HCT116 (cell line): ENCODE data around the gene ING3. TPM values are rescaled to one million over a fixed set of nuclear protein-coding genes. Genes with fewer than 3 reads are reported as not detected.

Source experiments
- ATAC-seq: fragments of 200-7000 bp; cut with Tn5 transposase; 2 replicates; pipeline ENCODE4 v1.9.1; 2020; ENCODE audit warnings: mild to moderate bottlenecking, moderate library complexity
- BruUV-seq: library from RNA; stranded (reverse); fragments of 400-500 nt; replicated peaks from 2 replicates; lab custom pipeline; 2021; lab: Mats Ljungman, UMichigan
- CTCF ChIA-PET: fragments of 300-600 bp; sonication (Branson Sonifier 250); formaldehyde crosslinking; loops from one replicate; lab custom pipeline; 2021; ENCODE audit warnings: antibody characterized with exemption; lab: Charles Lee
- POLR2A ChIA-PET: fragments of 300-600, 350-600 bp; sonication (Branson Sonifier 250); formaldehyde crosslinking; loops from one replicate; lab custom pipeline; 2021; ENCODE audit warnings: antibody characterized with exemption; lab: Charles Lee
- RAD21 ChIA-PET, 2 experiments: fragments of 300-600 bp; sonication (Branson Sonifier 250); formaldehyde crosslinking; loops; one replicate each; lab custom pipeline; 2023; ENCODE audit warnings: low total read pairs in 2 of 2; ENCODE audit not compliant: uncharacterized antibody in 2 of 2, unreplicated experiment in 2 of 2, low non-redundant PET in 1 of 2; lab: Charles Lee
- DNase-seq: peaks from one replicate; pipeline ENCODE4 v3.0.0-alpha.2; 2010; ENCODE audit warnings: low read depth, low spot score
- H2AFZ ChIP-seq: fragments of 200-600 bp; shearing (Covaris generic), sonication (generic); 2 replicates; pipeline ENCODE4 v1.6.1; 2017; ENCODE audit warnings: low read depth, mixed run types, mixed read lengths, antibody characterized with exemption, low read length; ENCODE audit not compliant: poor library complexity, severe bottlenecking
- H3K27ac ChIP-seq: 2 replicates; pipeline ENCODE4 v1.5.1; 2012; ENCODE audit warnings: low read depth, low read length
- H3K27me3 ChIP-seq: fragments of 200-600 bp; sonication (generic); 2 replicates; pipeline ENCODE4 v1.6.1; 2016; ENCODE audit warnings: mixed run types, low read length, mixed read lengths; ENCODE audit not compliant: insufficient read depth
- H3K36me3 ChIP-seq, 2 experiments: fragments of 200-500 bp in 1 of 2; fragments of 200-600 bp in 1 of 2; sonication (Bioruptor generic) in 1 of 2; sonication (generic) in 1 of 2; 2 replicates each; pipeline versions ENCODE4 v1.5.1 to v1.6.1; 2014 to 2016; ENCODE audit warnings: low read length in 2 of 2, inconsistent platforms in 1 of 2, mixed read lengths in 1 of 2, mixed run types in 1 of 2; ENCODE audit not compliant: insufficient read depth in 2 of 2, control insufficient read depth in 1 of 2
- H3K4me1 ChIP-seq, 2 experiments: fragments of 200-600 bp in 1 of 2; sonication (generic) in 1 of 2; 2 replicates each; pipeline versions ENCODE4 v1.5.1 to v1.6.1; 2012 to 2017; ENCODE audit warnings: low read length in 2 of 2, inconsistent platforms in 1 of 2, mild to moderate bottlenecking in 1 of 2, mixed read lengths in 1 of 2, mixed run types in 1 of 2, moderate library complexity in 1 of 2; ENCODE audit not compliant: insufficient read depth in 2 of 2, control insufficient read depth in 1 of 2
- H3K4me2 ChIP-seq: fragments of 200-600 bp; sonication (generic); 2 replicates; pipeline ENCODE4 v1.6.1; 2017; ENCODE audit warnings: mixed run types, low read length, mixed read lengths
- H3K4me3 ChIP-seq, 2 experiments: fragments of 200-600 bp in 1 of 2; sonication (generic) in 1 of 2; replicated peaks in 1 of 2; 2 replicates each; pipeline ENCODE4 v1.5.1; 2011 to 2016; ENCODE audit warnings: low read length in 2 of 2, control low read depth in 1 of 2, low read depth in 1 of 2, mild to moderate bottlenecking in 1 of 2, mixed read lengths in 1 of 2, mixed run types in 1 of 2
- H3K79me2 ChIP-seq: fragments of 200-600 bp; sonication (generic); 2 replicates; pipeline ENCODE4 v1.6.1; 2017; ENCODE audit warnings: mild to moderate bottlenecking, mixed run types, low read length, moderate library complexity, mixed read lengths; ENCODE audit not compliant: insufficient read depth
- H3K9ac ChIP-seq: fragments of 200-600 bp; sonication (generic); 2 replicates; pipeline ENCODE4 v1.6.1; 2016; ENCODE audit warnings: low read length, mixed read lengths
- H3K9me2 ChIP-seq: fragments of 200-600 bp; sonication (generic), shearing (Covaris generic); 2 replicates; pipeline ENCODE4 v1.6.1; 2017; ENCODE audit warnings: mixed run types, mild to moderate bottlenecking, moderate library complexity; ENCODE audit not compliant: insufficient read depth
- H3K9me3 ChIP-seq, 2 experiments: fragments of 200-500 bp in 1 of 2; fragments of 200-600 bp in 1 of 2; sonication (Bioruptor generic) in 1 of 2; sonication (generic) in 1 of 2; 2 replicates each; pipeline ENCODE4 v1.6.1; 2014 to 2017; ENCODE audit warnings: low read length in 2 of 2, mixed read lengths in 2 of 2, inconsistent platforms in 1 of 2, low read depth in 1 of 2, mild to moderate bottlenecking in 1 of 2, mixed run types in 1 of 2, moderate library complexity in 1 of 2; ENCODE audit not compliant: control insufficient read depth in 1 of 2, insufficient read depth in 1 of 2
- H4K20me1 ChIP-seq: fragments of 200-600 bp; sonication (generic), shearing (Covaris generic); 2 replicates; pipeline ENCODE4 v1.6.1; 2017; ENCODE audit warnings: mixed run types, mild to moderate bottlenecking, moderate library complexity; ENCODE audit not compliant: insufficient read depth
- CBX3 ChIP-seq: IDR thresholded peaks from 2 replicates; pipeline ENCODE4 v1.6.1; 2012; ENCODE audit warnings: low read depth
- CEBPB ChIP-seq: IDR thresholded peaks from 2 replicates; pipeline ENCODE4 v1.6.1; 2012; ENCODE audit warnings: low read depth
- EGR1 ChIP-seq: IDR thresholded peaks from 2 replicates; pipeline ENCODE4 v1.6.1; 2012; ENCODE audit warnings: low read depth
- ELF1 ChIP-seq: IDR thresholded peaks from 2 replicates; pipeline ENCODE4 v1.6.1; 2012; ENCODE audit warnings: low read depth, borderline replicate concordance
- EZH2phosphoT487 ChIP-seq: fragments of 200-600 bp; IDR thresholded peaks from 2 replicates; pipeline ENCODE4 v1.6.1; 2018; ENCODE audit warnings: antibody characterized with exemption, borderline replicate concordance
- POLR2A ChIP-seq: IDR thresholded peaks from 2 replicates; pipeline ENCODE4 v1.7.0; 2011; ENCODE audit warnings: borderline replicate concordance; ENCODE audit not compliant: insufficient read depth, insufficient read length; ENCODE audit errors: extremely low read depth
- RAD21 ChIP-seq: IDR thresholded peaks from 2 replicates; pipeline ENCODE4 v1.6.1; 2012; ENCODE audit warnings: low read depth, mild to moderate bottlenecking
- SIN3A ChIP-seq: IDR thresholded peaks from 2 replicates; pipeline ENCODE4 v1.6.1; 2012; ENCODE audit warnings: low read depth
- SRF ChIP-seq: IDR thresholded peaks from 2 replicates; pipeline ENCODE4 v1.6.1; 2012; ENCODE audit warnings: low read depth
- TCF7L2 ChIP-seq: IDR thresholded peaks from 2 replicates; pipeline ENCODE4 v1.7.0; 2011; ENCODE audit warnings: borderline replicate concordance, inconsistent platforms; ENCODE audit not compliant: insufficient read depth, insufficient read length; ENCODE audit errors: extremely low read depth
- YY1 ChIP-seq: IDR thresholded peaks from 2 replicates; pipeline ENCODE4 v1.6.1; 2011; ENCODE audit warnings: low read length, low read depth, moderate library complexity, mild to moderate bottlenecking; ENCODE audit not compliant: insufficient replicate concordance; ENCODE audit errors: extremely low read depth
- ZFX ChIP-seq: fragments of 450-650 bp; IDR thresholded peaks from 2 replicates; pipeline ENCODE4 v1.6.1; 2017
- intact Hi-C: fragments of 100-400 bp; cut with micrococcal nuclease; formaldehyde crosslinking; loops from 2 replicates; pipeline ENCODE4 v1.10.0; 2022
- total RNA-seq: library from RNA; stranded (reverse); gene quantifications from one replicate; pipeline ENCODE4 v1.2.1, GENCODE V29; 2021; ENCODE audit not compliant: unreplicated experiment
- TF ChIP-seq, protein P1 (sequence below): IDR thresholded peaks from 2 replicates; pipeline ENCODE4 v1.6.1; 2012
- TF ChIP-seq, protein P2 (sequence below): IDR thresholded peaks from 2 replicates; pipeline ENCODE4 v1.6.1; 2012; ENCODE audit warnings: low read depth

ING3 gene
- total RNA-seq, 1 experiment from 2014 or later = 16.2 TPM

DNA sequence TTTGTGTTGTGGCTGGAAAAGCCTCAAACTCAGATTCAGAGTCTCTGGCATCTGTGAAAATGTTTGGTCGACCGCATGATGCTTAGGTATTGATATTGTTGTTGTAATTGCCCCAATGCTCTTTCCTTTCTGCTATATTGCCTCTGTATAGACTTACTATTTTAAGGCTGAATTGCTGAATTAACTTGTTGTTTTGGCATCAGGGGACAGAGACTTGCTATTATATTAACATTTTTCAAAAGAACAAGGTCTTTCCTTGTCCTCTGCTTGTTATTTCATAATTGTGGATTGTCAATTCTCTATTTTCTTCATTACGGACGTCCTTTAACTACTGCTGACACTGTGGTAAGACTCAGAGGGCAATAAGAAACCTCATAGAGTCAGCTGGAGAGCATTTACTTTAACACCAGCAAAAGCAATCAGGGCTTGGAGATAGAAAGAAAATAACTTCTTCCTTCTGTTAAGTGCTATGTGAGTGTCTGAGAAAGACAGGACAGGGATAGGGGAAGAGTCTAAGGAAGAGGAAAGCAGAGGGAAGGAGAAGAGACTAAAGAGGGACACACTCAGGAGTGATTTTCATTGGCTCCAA is 55.5 kb downstream of the ING3 start:
- POLR2A ChIA-PET = no interaction called here
- Histone ChIP-seq H4K20me1 (no peaks in the 10 kb centered on the region), H3K27ac (no peak overlapping the region), H3K36me3 (no peaks in the 10 kb centered on the region), H3K9ac (no peak overlapping the region), H3K4me1 (no peaks in the 10 kb centered on the region), H3K9me2 (no peaks in the 10 kb centered on the region)
- no peak for ATAC-seq
- DNase-seq = no peak
- no peak for TF ChIP-seq EGR1
- TF ChIP-seq CEBPB = no peak
- no peak for TF ChIP-seq EZH2phosphoT487
- TF ChIP-seq, protein P1, sequence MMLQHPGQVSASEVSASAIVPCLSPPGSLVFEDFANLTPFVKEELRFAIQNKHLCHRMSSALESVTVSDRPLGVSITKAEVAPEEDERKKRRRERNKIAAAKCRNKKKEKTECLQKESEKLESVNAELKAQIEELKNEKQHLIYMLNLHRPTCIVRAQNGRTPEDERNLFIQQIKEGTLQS = no peak
- TF ChIP-seq ZFX = no peak
- no peak for TF ChIP-seq TCF7L2
- no peak for TF ChIP-seq CBX3
- no peak for TF ChIP-seq RAD21
- TF ChIP-seq POLR2A = no peak
- TF ChIP-seq SIN3A = no peak
- TF ChIP-seq, protein P2, sequence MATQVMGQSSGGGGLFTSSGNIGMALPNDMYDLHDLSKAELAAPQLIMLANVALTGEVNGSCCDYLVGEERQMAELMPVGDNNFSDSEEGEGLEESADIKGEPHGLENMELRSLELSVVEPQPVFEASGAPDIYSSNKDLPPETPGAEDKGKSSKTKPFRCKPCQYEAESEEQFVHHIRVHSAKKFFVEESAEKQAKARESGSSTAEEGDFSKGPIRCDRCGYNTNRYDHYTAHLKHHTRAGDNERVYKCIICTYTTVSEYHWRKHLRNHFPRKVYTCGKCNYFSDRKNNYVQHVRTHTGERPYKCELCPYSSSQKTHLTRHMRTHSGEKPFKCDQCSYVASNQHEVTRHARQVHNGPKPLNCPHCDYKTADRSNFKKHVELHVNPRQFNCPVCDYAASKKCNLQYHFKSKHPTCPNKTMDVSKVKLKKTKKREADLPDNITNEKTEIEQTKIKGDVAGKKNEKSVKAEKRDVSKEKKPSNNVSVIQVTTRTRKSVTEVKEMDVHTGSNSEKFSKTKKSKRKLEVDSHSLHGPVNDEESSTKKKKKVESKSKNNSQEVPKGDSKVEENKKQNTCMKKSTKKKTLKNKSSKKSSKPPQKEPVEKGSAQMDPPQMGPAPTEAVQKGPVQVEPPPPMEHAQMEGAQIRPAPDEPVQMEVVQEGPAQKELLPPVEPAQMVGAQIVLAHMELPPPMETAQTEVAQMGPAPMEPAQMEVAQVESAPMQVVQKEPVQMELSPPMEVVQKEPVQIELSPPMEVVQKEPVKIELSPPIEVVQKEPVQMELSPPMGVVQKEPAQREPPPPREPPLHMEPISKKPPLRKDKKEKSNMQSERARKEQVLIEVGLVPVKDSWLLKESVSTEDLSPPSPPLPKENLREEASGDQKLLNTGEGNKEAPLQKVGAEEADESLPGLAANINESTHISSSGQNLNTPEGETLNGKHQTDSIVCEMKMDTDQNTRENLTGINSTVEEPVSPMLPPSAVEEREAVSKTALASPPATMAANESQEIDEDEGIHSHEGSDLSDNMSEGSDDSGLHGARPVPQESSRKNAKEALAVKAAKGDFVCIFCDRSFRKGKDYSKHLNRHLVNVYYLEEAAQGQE = no peak
- TF ChIP-seq SRF = no peak
- TF ChIP-seq YY1 = no peak
- no peak for TF ChIP-seq ELF1
- TF ChIP-seq, all 23 proteins: peak for 0
- Histone ChIP-seq H3K79me2 (no peaks in the 10 kb centered on the region), H3K27me3 (no peaks in the 10 kb centered on the region), H3K9me3 (no peaks in the 10 kb centered on the region), H2AFZ (no peak overlapping the region), H3K4me2 (no peak overlapping the region), H3K4me3 (no peak overlapping the region)
- intact Hi-C loops = no loop called here
- RAD21 ChIA-PET = no interaction called here
- no TSS peak for BruUV-seq
- CTCF ChIA-PET = no interaction called here
